WI38 (cell line): ENCODE results near the gene LRRC49.
"Not testable (repeated sequence)": the region's sequence is repeated elsewhere in the genome, so short reads cannot be mapped to it uniquely, and the experiment has no call there.

Experiments
- H3K4me3 ChIP-seq: 2 replicates; pipeline ENCODE4 v1.5.1; 2011; ENCODE audit warnings: low read depth, mild to moderate bottlenecking, control low read depth, low read length
- TF ChIP-seq, protein P1 (sequence below): IDR thresholded peaks from 2 replicates; pipeline ENCODE4 v1.5.1; 2012; ENCODE audit warnings: low read depth, mild to moderate bottlenecking, control low read depth, low read length

Gene LRRC49

DNA sequence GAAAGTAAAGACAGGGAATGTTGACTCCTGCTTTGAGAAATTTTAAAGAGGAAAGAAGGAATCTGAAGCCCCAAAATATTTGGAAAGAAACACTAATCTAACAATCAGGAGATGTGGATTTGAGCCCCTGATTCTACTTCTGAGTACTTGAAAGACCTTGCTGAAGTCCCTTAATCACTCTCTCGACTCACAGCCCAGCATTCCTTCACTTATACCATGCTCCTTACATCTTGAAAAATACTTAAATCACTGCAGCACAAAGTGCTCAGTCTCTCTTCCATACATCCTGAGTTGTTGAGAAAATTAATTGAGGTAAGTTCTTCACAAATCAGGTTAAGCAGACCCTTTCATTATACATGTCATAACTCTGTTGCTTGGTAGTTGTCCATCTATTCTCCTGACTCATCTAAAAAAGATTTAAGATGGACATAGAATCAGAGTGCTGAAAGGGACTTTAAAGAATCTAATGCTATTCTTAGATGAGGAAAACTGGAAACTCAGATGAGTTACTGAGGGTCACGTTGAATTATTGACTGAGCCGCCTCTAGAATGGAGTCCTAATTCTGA is 149.8 kb downstream of the LRRC49 start:
- TF ChIP-seq, protein P1, sequence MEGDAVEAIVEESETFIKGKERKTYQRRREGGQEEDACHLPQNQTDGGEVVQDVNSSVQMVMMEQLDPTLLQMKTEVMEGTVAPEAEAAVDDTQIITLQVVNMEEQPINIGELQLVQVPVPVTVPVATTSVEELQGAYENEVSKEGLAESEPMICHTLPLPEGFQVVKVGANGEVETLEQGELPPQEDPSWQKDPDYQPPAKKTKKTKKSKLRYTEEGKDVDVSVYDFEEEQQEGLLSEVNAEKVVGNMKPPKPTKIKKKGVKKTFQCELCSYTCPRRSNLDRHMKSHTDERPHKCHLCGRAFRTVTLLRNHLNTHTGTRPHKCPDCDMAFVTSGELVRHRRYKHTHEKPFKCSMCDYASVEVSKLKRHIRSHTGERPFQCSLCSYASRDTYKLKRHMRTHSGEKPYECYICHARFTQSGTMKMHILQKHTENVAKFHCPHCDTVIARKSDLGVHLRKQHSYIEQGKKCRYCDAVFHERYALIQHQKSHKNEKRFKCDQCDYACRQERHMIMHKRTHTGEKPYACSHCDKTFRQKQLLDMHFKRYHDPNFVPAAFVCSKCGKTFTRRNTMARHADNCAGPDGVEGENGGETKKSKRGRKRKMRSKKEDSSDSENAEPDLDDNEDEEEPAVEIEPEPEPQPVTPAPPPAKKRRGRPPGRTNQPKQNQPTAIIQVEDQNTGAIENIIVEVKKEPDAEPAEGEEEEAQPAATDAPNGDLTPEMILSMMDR, result no peak
- no peak overlapping the region for H3K4me3 ChIP-seq

DNA sequence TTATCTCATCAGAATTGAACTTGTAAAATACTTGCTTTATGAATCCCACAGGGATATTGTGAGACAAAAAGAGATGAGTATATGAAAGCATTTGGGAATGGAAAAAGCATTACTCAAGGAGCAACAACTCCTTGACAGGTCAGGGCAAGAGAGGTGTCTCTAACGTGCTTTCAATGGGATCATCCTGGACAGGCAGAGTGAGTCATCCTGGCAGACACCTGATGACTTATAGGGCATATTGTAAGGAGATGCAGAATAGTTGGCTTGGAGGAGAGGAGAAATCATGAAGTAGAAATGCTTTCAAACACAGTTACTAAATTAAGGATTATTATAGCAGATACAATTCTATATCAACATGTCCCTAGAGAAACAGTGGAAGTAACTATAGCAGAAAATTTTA is 150.7 kb downstream of the LRRC49 start:
- TF ChIP-seq, protein P1, result no peak
- H3K4me3 ChIP-seq, result no peak overlapping the region

DNA sequence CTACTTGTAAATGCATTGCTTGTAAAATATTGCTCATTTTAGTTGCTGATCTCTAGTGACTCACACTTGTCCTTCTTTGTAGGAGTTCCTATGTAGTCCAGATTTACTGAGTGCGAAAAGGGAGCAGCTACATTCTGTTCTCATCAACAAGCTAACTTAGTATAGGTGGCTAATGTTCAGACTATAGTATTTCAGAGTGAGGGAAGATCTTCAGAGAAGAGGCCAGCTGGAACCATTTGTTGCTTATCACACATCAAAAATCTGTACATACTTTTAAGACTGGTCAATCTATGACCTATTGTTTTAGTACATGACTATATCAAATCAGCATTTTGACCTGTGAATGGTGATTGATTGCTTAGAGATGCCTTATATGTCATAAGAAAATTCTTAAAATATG is 151.4 kb downstream of the LRRC49 start:
- TF ChIP-seq, protein P1, result no peak
- no peak overlapping the region for H3K4me3 ChIP-seq

DNA sequence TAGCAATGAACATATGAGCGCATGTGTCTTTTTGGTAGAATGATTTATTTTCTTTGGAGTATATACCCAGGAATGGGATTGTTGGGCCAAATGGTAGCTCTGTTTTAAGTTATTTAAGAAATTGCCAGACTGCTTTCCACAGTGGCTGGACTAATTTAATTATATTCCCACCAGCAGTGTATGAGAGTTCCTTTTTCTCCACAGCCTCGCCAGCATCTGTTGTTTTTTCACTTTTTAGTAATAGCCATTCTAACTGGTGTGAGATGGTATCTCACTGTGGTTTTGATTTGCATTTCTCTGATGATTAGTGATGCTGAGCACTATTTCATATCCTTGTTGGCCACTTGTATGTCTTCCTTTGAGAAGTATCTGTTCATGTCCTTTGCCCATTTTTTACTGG is 153.5 kb downstream of the LRRC49 start:
- H3K4me3 ChIP-seq, result not testable (repeated sequence)

DNA sequence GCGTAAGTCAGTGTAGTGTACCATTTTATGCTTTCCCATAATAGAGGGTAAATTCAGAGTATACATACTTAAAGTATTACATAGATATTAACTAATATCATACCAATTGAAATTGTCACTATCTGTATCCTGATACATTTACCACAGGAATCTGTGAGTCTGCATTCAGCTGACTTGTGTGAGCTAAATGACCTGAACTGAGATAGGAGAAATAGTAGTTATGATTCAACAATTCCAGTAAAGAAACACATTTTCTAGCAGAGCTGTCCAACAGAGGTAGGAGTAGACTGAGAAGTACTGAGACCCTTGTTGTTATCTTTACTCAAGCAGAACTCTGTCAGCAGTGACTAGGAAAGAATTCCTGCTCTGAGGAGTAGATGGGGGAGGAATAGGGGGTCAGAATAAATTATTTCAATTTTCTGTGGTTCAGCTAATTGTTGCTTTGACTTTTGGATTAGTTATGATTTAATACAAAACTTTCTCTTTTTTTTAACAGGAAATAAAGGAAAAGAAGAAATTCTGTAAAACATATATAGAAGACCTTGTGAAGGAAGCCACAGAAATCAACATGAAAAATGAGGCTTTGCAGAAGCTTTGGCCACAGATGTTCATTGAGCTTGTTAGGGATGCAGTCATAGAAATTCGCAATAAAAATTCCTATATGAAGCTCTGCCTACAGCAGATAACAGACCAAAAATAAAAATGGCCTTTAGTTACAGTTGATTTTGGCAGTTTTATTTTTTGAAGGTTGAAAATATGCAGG is 156.5 kb downstream of the LRRC49 start:
- TF ChIP-seq, protein P1, result no peak
- no peak overlapping the region for H3K4me3 ChIP-seq

DNA sequence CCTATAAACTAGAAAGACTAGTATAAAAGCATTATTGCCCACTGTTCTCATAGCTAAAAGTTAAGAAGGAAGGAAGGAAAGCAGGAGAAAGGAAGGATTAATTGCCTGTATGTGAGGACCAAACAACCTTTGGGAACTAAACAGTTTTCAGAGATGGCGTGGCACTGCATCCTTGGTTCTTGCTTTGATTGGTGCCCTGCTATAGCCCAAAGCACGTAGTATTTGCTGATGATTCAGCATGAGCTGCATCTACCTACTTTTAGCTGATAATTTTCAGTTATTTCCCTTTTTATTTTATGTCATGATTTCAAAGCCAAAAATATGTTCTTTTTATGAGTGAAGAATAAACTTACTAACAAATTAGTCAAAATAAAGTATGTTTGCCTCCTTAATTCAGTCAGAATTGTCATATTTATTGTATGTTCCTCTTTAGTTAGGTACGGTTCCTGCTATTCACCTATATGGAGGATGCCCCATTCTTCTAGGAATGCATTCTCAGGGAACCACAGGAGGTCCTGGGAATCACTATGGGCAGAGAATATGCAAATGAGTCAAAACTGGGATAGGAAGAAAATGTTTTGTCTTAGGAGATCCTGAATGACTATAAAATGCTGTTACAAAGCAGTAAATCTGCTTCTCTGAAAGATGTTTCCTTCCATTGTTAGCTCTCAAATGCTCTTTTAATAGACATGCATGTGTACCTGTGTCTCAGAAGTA is 157.2 kb downstream of the LRRC49 start:
- TF ChIP-seq, protein P1, result no peak

DNA sequence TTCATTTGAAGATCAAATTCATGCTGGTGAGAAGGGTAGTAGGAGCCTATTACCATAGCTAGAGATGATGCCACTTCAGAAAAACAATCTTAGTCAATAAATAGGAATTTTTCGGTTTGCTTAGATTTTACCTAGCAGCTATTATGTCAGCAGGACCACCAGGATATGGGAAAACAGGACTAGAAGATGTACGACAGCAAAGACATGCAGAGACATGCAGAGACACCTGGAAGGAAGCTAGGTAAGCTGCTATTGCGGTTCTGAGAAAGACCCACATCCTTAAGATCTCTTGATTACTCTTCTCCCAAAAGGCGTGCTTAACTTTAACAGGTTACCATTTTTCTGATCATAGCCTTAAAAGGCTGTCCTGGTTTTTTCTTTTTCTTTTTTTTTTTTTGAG is 157.8 kb downstream of the LRRC49 start:
- TF ChIP-seq, protein P1, result no peak

More for the DNA sequence above, 157.2 kb downstream of the LRRC49 start:
- no peak overlapping the region for H3K4me3 ChIP-seq

More for the DNA sequence above, 157.8 kb downstream of the LRRC49 start:
- H3K4me3 ChIP-seq, result no peak overlapping the region
